ENCODE measurements around the gene KIF13A.

KIF13A gene

GRCh38 chr6:17871836-17872235, 115.6 kb downstream of the KIF13A start:
- Histone ChIP-seq H3K9ac (ENCODE audit: low read depth, low read length) (no peak overlapping the region), H3K36me3 (ENCODE audit: insufficient read depth, low read depth, low read length) (peaks cover 11% of the 10 kb centered on the region; the same call in 1 of the 2 replicates), H3K27ac (ENCODE audit: low read length) (no peak overlapping the region), H3K27me3 (ENCODE audit: insufficient read depth, low read length) (no peaks in the 10 kb centered on the region), H3K9me3 (ENCODE audit: insufficient read depth, low read depth, low read length) (no peaks in the 10 kb centered on the region), H3K4me3 (ENCODE audit: low read length) (no peak overlapping the region), H3K4me1 (ENCODE audit: insufficient read depth, low read length) (no peaks in the 10 kb centered on the region)

- H3K27ac ChIP-seq (ENCODE audit: low read length): no peak overlapping the region
- H3K4me1 ChIP-seq (ENCODE audit: insufficient read depth, low read length): no peaks in the 10 kb centered on the region
- no peaks in the 10 kb centered on the region for H3K27me3 ChIP-seq (ENCODE audit: insufficient read depth, low read length)
- H3K36me3 ChIP-seq (ENCODE audit: insufficient read depth, low read depth, low read length): peaks cover 11% of the 10 kb centered on the region; the same call in 1 of the 2 replicates
- no peak overlapping the region for H3K9ac ChIP-seq (ENCODE audit: low read depth, low read length)
- no peak overlapping the region for H3K4me3 ChIP-seq (ENCODE audit: low read length)
- no peaks in the 10 kb centered on the region for H3K9me3 ChIP-seq (ENCODE audit: insufficient read depth, low read depth, low read length)
These were observed 116.3 kb downstream of the KIF13A start for GRCh38 chr6:17871189-17871519.

GRCh38 chr6:17870300-17871188, 116.9 kb downstream of the KIF13A start:
- no peak overlapping the region for H3K9ac ChIP-seq (ENCODE audit: low read depth, low read length)
- no peak overlapping the region for H3K27ac ChIP-seq (ENCODE audit: low read length)
- peaks cover 11% of the 10 kb centered on the region; the same call in 1 of the 2 replicates for H3K36me3 ChIP-seq (ENCODE audit: insufficient read depth, low read depth, low read length)
- no peaks in the 10 kb centered on the region for H3K9me3 ChIP-seq (ENCODE audit: insufficient read depth, low read depth, low read length)
- H3K4me3 ChIP-seq (ENCODE audit: low read length): no peak overlapping the region
- no peaks in the 10 kb centered on the region for H3K4me1 ChIP-seq (ENCODE audit: insufficient read depth, low read length)
- no peaks in the 10 kb centered on the region for H3K27me3 ChIP-seq (ENCODE audit: insufficient read depth, low read length)

- no peaks in the 10 kb centered on the region for H3K4me1 ChIP-seq (ENCODE audit: insufficient read depth, low read length)
- H3K9me3 ChIP-seq (ENCODE audit: insufficient read depth, low read depth, low read length): no peaks in the 10 kb centered on the region
- H3K27me3 ChIP-seq (ENCODE audit: insufficient read depth, low read length): no peaks in the 10 kb centered on the region
- H3K27ac ChIP-seq (ENCODE audit: low read length): no peak overlapping the region
- H3K36me3 ChIP-seq (ENCODE audit: insufficient read depth, low read depth, low read length): peaks cover 11% of the 10 kb centered on the region; the same call in 1 of the 2 replicates
- H3K9ac ChIP-seq (ENCODE audit: low read depth, low read length): no peak overlapping the region
- H3K4me3 ChIP-seq (ENCODE audit: low read length): no peak overlapping the region
These were observed 117.7 kb downstream of the KIF13A start for GRCh38 chr6:17869753-17870050.

DNA sequence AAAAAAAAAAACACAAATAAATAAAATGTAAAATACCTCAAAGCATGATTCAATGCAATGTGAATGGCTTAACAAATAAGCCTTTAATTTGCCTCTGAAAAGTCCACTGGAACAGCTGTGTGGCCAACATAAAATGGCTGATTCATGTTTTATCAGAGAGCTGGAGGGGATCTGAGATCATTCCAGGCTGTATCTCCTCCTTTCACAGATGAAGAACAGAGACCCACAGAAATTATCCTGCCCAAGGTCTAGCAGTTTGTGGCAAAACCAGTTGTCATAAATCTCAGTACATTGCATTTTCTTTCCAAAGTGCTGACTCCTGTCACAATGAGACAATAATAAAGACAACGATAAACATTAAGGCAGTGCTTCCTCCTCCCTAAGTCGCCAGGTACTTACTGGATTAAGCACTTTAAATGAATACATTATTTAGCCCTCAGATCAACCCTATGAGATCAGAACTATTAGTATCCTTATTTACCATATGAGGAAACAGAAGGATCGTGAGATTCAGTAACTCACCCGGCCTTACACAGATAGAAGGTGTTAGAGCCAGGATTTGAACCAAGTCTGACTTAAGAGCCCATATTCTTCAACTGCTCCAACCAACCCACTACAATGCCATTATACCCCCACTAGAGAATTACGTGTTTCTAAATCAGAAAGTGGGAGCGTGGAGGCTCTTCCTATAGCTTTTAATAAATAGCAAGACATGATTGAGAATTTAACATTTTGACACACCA, 118.3 kb downstream of the KIF13A start:
- no peaks in the 10 kb centered on the region for H3K27me3 ChIP-seq (ENCODE audit: insufficient read depth, low read length)
- H3K9ac ChIP-seq (ENCODE audit: low read depth, low read length): no peak overlapping the region
- H3K4me3 ChIP-seq (ENCODE audit: low read length): no peak overlapping the region
- no peak overlapping the region for H3K27ac ChIP-seq (ENCODE audit: low read length)
- no peaks in the 10 kb centered on the region; the same call in 1 of the 2 replicates for H3K4me1 ChIP-seq (ENCODE audit: insufficient read depth, low read length)
- H3K9me3 ChIP-seq (ENCODE audit: insufficient read depth, low read depth, low read length): no peaks in the 10 kb centered on the region
- peaks cover 11% of the 10 kb centered on the region; the same call in 1 of the 2 replicates for H3K36me3 ChIP-seq (ENCODE audit: insufficient read depth, low read depth, low read length)

- H3K9ac ChIP-seq (ENCODE audit: low read depth, low read length): no peak overlapping the region
- H3K27ac ChIP-seq (ENCODE audit: low read length): no peak overlapping the region
- H3K27me3 ChIP-seq (ENCODE audit: insufficient read depth, low read length): no peaks in the 10 kb centered on the region
- H3K9me3 ChIP-seq (ENCODE audit: insufficient read depth, low read depth, low read length): no peaks in the 10 kb centered on the region
- H3K4me1 ChIP-seq (ENCODE audit: insufficient read depth, low read length): no peaks in the 10 kb centered on the region; the same call in 1 of the 2 replicates
- H3K4me3 ChIP-seq (ENCODE audit: low read length): no peak overlapping the region
- peaks cover 6% of the 10 kb centered on the region; the same call in 1 of the 2 replicates for H3K36me3 ChIP-seq (ENCODE audit: insufficient read depth, low read depth, low read length)
These were observed 119.6 kb downstream of the KIF13A start for GRCh38 chr6:17867880-17868279.

DNA sequence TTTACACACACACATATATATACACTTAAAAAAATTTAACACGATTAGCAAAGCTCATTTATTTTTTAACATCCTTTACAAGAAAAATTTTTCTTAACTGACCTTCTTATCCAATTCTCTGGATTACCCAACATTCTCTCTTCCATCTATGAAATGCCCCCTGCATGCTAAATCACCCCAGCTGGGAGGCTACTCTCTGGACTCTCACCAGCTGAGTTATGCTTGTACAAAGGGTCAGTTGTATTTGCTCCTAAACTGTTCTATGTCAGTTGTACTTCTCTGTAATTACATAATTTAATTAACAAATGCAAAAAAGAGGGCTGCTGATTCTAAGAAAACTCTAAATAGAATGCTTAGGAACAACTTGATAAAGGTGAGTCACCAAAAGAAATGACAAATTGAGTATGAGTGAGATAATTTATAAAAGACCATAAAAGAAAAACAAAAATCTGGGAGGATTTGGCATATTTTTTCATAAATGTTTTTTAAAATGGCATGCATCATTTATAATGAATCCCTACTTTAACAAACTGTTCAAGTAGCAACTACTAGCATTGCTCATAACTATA, 120.5 kb downstream of the KIF13A start:
- H3K4me3 ChIP-seq (ENCODE audit: low read length): no peak overlapping the region
- H3K27ac ChIP-seq (ENCODE audit: low read length): no peak overlapping the region

DNA sequence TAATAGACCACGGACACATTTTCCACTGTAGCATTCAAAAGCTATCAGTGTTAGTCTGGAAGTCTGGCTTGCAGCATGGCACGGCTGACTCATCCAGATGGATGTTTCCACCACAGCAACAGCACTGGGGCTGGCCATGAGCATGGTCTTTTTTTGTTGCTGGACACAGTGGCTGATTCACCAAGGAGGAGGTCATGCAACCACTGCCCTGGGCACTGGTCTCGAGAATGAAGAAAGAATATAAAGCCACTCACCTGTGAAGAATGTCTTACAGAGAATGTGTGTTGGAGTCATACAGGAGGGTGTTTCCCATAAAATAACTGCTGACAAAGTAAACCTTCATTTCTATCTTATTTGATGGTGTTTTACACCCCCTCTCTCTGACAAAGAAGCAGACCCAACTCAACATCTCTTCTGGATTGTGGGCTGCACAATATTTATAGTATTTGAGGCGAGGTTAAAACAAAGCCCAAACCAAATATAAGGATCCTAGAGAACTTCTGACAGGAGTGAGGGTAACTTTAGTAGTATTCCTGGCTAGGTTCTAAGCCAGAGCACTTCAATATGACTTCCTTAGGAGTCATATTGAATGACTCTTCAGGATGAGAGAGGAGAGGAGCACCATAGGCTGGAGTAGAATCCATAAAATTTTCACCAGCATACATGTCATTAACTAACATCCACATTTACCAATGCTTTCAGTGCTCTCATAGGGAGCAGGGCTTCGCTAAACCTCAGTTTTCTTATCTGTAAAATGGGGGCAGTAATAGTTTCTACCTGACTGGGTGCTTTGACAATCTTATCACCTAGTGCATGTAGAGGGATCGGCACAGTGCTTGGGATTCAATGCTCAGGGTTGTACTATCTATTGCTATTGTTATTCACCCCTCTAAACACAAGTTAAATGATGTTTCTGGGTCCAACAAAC, 121.4 kb downstream of the KIF13A start:
- H3K9me3 ChIP-seq (ENCODE audit: insufficient read depth, low read depth, low read length): no peaks in the 10 kb centered on the region

More for the DNA sequence above, 120.5 kb downstream of the KIF13A start:
- no peaks in the 10 kb centered on the region for H3K9me3 ChIP-seq (ENCODE audit: insufficient read depth, low read depth, low read length)
- H3K27me3 ChIP-seq (ENCODE audit: insufficient read depth, low read length): no peaks in the 10 kb centered on the region
- no peaks in the 10 kb centered on the region; the same call in 1 of the 2 replicates for H3K4me1 ChIP-seq (ENCODE audit: insufficient read depth, low read length)
- H3K9ac ChIP-seq (ENCODE audit: low read depth, low read length): no peak overlapping the region
- H3K36me3 ChIP-seq (ENCODE audit: insufficient read depth, low read depth, low read length): 0 out of 2 replicates have a peak, but pooled peaks cover 6% of the 10 kb centered on the region

GRCh38 chr6:17865243-17865642, 122.2 kb downstream of the KIF13A start:
- Histone ChIP-seq H3K9ac (ENCODE audit: low read depth, low read length) (no peak overlapping the region), H3K4me3 (ENCODE audit: low read length) (no peak overlapping the region), H3K36me3 (ENCODE audit: insufficient read depth, low read depth, low read length) (no peaks in the 10 kb centered on the region), H3K27ac (ENCODE audit: low read length) (no peak overlapping the region), H3K27me3 (ENCODE audit: insufficient read depth, low read length) (no peaks in the 10 kb centered on the region), H3K9me3 (ENCODE audit: insufficient read depth, low read depth, low read length) (no peaks in the 10 kb centered on the region), H3K4me1 (ENCODE audit: insufficient read depth, low read length) (no peaks in the 10 kb centered on the region; the same call in 1 of the 2 replicates)

More for the DNA sequence above, 121.4 kb downstream of the KIF13A start:
- no peak overlapping the region for H3K9ac ChIP-seq (ENCODE audit: low read depth, low read length)
- no peaks in the 10 kb centered on the region for H3K27me3 ChIP-seq (ENCODE audit: insufficient read depth, low read length)
- no peak overlapping the region for H3K27ac ChIP-seq (ENCODE audit: low read length)
- H3K4me1 ChIP-seq (ENCODE audit: insufficient read depth, low read length): no peaks in the 10 kb centered on the region; the same call in 1 of the 2 replicates
- no peaks in the 10 kb centered on the region for H3K36me3 ChIP-seq (ENCODE audit: insufficient read depth, low read depth, low read length)
- no peak overlapping the region for H3K4me3 ChIP-seq (ENCODE audit: low read length)

DNA sequence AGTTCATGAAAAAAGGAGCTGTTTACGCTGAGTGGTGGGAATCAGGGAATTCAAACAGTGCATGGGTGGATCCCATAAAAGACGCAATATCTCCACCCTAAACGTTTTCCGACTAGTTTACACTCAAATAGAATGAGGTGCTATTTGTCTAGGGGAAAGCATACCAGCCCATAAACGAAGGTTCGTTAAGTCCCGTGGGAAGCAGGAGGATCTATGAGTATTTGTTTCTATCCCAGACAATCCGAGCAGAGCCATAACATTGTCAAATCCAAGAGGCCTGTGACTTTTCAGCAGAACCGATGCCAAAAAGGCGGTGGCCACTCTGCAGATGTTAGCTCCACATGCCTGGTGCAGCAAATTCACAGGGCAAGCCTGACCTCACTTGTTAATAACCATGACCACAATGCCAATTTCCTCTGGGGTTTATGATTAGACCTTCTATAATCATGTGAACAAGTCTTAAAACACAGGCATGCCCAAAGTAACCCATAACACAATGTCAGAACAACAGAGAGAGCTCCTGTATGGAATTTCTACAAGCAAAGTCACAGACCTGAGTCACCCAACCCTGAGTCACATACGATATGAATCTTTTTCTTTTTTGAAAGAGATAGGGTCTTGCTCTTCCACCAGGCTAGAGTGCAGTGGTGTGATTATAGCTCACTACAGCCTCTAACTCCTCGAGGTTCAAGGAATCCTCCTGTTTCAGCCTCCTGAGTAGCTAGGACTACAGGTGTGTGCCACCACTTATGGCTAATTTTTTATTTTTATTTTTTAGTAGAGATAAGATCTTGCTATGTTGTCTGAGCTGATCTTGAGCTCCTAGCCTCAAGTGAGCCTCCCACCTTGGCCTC, 123.3 kb downstream of the KIF13A start:
- Histone ChIP-seq H3K4me1 (ENCODE audit: insufficient read depth, low read length) (no peaks in the 10 kb centered on the region; the same call in 1 of the 2 replicates), H3K9ac (ENCODE audit: low read depth, low read length) (no peak overlapping the region)

More for the DNA sequence above, 123.3 kb downstream of the KIF13A start:
- Histone ChIP-seq H3K27ac (ENCODE audit: low read length) (no peak overlapping the region), H3K4me3 (ENCODE audit: low read length) (no peak overlapping the region), H3K27me3 (ENCODE audit: insufficient read depth, low read length) (no peaks in the 10 kb centered on the region), H3K9me3 (ENCODE audit: insufficient read depth, low read depth, low read length) (no peaks in the 10 kb centered on the region), H3K36me3 (ENCODE audit: insufficient read depth, low read depth, low read length) (no peaks in the 10 kb centered on the region)
